ENCODE data around the gene STAT6.
"Not testable (repeated sequence)": the region's sequence is repeated elsewhere in the genome, so short reads cannot be mapped to it uniquely, and the experiment has no call there.

The STAT6 gene

DNA sequence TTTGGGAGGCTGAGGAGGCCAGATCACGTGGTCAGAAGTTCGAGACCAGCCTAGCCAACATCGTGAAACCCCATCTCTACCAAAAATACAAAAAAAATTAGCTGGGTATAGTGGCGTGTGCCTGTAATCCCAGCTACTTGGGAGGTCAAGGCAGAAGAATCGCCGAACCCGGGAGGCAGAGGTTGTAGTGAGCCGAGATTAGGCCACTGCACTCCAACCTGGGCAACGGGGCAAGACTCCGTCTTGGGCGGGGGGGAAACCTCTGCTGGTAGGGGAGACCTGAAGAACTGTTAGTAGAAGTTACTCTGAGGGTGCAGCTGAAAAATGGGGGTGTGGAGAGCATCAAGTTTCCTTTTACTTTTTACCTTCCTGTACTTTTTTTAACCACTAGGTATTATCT lies 14.9 kb upstream of the STAT6 start:
- DNase-seq (ENCODE audit: low read depth), result no peak
- H3K4me3 ChIP-seq (ENCODE audit: low read depth, low read length), result no peak overlapping the region
- TF ChIP-seq, protein P1, sequence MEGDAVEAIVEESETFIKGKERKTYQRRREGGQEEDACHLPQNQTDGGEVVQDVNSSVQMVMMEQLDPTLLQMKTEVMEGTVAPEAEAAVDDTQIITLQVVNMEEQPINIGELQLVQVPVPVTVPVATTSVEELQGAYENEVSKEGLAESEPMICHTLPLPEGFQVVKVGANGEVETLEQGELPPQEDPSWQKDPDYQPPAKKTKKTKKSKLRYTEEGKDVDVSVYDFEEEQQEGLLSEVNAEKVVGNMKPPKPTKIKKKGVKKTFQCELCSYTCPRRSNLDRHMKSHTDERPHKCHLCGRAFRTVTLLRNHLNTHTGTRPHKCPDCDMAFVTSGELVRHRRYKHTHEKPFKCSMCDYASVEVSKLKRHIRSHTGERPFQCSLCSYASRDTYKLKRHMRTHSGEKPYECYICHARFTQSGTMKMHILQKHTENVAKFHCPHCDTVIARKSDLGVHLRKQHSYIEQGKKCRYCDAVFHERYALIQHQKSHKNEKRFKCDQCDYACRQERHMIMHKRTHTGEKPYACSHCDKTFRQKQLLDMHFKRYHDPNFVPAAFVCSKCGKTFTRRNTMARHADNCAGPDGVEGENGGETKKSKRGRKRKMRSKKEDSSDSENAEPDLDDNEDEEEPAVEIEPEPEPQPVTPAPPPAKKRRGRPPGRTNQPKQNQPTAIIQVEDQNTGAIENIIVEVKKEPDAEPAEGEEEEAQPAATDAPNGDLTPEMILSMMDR (conservative IDR thresholded peaks at IDR 0.05; ENCODE audit: low read depth, low read length), result no peak

DNA sequence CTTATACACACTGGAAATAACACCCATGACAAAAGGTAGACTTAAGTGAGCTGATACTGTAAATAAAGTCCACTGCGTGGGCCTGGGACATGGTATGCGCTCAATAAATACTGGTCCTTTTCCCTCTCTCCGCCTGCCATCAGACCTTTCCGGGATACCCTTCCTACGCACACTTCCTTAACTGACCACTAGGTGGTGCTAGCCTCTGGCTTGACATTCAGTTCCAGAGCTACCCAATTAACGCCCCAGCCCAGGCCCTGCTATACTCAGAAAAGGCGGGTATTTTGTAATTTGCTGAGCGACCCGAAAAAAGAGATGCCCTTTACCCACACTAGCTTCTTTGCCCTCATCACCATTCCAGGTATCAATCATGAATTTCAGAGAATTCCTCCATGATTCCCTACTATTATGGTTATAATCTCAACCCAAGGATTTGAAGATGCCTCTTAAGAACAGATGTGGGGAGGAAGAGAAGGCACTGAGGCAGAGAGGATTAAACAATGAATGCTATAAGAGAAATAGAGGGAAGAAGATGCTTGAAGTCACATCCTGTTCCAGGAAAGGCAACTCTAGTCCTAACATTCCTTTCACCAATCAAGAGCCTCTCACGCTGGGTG lies 13.2 kb upstream of the STAT6 start:
- no peak overlapping the region for H3K4me3 ChIP-seq (ENCODE audit: low read depth, low read length)
- TF ChIP-seq, protein P1 (conservative IDR thresholded peaks at IDR 0.05; ENCODE audit: low read depth, low read length), result peak; percentile 90
- DNase-seq (ENCODE audit: low read depth), result peak; percentile 81

DNA sequence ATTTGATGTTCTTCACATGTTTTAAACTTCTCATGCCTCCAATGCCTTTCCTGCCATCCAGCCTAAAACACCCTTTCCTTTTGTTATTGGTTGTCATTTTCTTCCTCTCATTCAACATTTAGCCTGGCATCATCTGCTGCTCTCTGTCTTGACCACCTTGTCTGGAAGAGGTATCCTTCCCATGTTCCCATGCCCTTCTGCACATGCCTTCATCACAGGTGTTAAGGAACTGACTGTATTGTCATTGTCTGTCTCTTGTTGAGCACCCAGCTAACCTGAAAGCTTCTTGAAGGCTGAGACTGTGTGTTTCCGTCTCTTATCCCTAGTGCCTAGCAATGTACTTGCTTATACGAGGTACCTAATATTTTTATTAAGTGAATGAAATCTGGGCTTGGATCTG lies 12.7 kb upstream of the STAT6 start:
- TF ChIP-seq, protein P1 (conservative IDR thresholded peaks at IDR 0.05; ENCODE audit: low read depth, low read length), result no peak
- no peak overlapping the region for H3K4me3 ChIP-seq (ENCODE audit: low read depth, low read length)
- DNase-seq (ENCODE audit: low read depth), result no peak

DNA sequence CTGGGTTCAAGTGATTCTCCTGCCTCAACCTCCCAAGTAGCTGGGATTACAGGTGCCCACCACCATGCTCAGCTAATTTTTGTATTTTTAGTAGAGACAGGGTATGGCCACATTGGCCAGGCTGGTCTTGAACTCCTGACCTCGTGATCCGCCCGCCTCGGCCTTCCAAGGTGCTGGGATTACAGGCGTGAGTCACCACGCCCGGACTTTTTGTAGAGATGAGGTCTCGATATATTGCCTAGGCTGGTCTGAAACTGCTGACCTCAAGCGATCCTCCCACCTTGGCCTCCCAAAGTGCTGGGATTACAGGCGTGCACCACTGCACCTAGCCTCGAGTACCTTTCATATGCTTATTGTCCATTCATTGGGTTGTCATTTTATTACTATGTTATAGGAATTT lies 9.6 kb upstream of the STAT6 start:
- H3K4me3 ChIP-seq (ENCODE audit: low read depth, low read length); DNase-seq (ENCODE audit: low read depth): not testable (repeated sequence)

- no peak for DNase-seq (ENCODE audit: low read depth)
- TF ChIP-seq, protein P1 (conservative IDR thresholded peaks at IDR 0.05; ENCODE audit: low read depth, low read length), result no peak
- H3K4me3 ChIP-seq (ENCODE audit: low read depth, low read length), result no peak overlapping the region
Measured at GRCh38 chr12:57119294-57120085, 8.3 kb upstream of the STAT6 start.

- H3K4me3 ChIP-seq (ENCODE audit: low read depth, low read length), result no peak overlapping the region
- TF ChIP-seq, protein P1 (conservative IDR thresholded peaks at IDR 0.05; ENCODE audit: low read depth, low read length), result no peak
- no peak for DNase-seq (ENCODE audit: low read depth)
Measured at GRCh38 chr12:57118711-57119271, 7.6 kb upstream of the STAT6 start.

GRCh38 chr12:57116580-57117281 lies 5.6 kb upstream of the STAT6 start:
- DNase-seq (ENCODE audit: low read depth), result no peak
- H3K4me3 ChIP-seq (ENCODE audit: low read depth, low read length), result no peak overlapping the region
- TF ChIP-seq, protein P1 (conservative IDR thresholded peaks at IDR 0.05; ENCODE audit: low read depth, low read length), result no peak
